Inflammatory macrophage treated with lipopolysaccharide for 1 hour (primary cell): ENCODE measurements around the gene NARF.
"Not testable (repeated sequence)": the region's sequence is repeated elsewhere in the genome, so short reads cannot be mapped to it uniquely, and the experiment has no call there.

Experiments
- DNase-seq, 2 donors: peaks; one replicate each; pipeline ENCODE4 v3.0.0-alpha.2; 2020 to 2022

Gene NARF

DNA sequence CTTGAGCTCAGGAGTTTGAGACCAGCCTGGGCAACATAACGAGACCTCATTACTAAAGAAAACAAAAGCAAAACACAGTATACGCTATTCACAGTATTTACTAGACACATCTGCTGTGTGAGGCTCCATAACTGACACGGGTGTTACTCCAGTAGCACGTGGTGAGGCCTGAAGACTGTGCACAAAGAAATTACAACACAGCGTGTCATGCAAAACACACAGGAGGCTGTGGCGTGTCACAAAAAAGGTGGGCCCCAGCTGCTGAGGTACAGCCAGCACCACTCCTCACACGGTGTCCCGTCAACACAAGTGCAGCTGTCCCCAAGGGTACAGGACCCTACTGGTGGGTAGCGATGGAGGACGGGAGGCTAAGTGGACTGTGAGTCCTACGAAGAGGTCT lies 10.7 kb upstream of the NARF start:
- DNase-seq = no peak

DNA sequence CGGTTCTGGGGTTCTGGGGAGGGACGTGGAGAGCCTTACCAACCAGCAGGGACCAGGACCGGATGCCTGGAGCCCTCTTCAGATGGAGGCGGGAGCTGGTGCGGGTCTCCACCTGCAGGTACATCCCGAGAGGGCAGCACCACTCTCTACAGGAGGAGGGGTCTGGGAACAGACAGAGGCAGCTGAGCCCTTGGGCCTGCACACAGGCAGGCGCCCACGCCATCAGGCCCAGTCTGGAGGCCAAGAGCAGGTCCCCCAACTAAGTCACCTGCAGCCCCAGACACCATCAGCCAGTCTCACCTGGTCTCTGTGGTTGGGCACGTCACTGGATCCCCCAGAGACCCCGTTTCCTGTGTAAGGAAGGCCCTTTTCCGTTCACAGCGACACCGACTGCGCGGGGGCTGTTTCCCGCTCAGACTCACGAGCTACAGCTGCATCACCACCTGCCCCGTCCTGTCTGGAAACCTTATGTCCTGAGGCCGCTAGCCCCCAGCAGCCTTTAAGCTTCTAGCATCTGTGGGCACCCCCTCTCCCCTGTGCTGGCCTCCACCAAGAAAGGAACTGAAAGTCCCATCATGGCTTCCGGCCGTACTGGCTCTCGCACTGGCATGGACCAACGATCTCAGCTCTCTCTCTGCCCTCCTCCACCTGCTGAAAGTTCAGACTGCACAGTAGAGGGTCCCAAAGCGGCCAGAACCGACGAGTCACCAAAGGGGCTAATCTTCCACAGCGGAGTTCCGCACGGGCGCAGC lies 9.2 kb upstream of the NARF start:
- DNase-seq = peak in 1 of 2 donors; percentile 36

DNA sequence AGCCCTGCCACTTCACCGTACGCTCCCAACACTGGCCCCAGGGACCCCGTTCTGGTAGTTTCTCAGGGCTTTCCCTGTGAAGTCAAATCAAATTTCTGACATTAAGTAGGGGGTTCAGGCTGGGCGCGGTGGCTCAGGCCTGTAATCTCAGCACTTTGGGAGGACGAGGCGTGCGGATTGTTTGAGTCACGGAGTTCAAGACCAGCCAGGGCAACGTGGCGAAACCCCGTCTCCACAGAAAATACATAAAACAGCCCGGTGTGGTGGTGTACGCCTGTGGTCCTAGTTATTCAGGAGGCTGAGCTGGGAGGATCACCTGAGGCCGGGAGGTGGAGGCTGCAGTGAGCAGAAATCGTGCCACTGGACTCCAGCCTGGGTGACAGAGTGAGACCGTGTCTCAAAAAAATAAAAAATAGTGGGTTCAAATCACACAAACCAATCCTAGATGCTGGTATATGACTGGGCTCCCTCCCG lies 8.6 kb upstream of the NARF start:
- peak in 1 of 2 donors; percentile 10 for DNase-seq

DNA sequence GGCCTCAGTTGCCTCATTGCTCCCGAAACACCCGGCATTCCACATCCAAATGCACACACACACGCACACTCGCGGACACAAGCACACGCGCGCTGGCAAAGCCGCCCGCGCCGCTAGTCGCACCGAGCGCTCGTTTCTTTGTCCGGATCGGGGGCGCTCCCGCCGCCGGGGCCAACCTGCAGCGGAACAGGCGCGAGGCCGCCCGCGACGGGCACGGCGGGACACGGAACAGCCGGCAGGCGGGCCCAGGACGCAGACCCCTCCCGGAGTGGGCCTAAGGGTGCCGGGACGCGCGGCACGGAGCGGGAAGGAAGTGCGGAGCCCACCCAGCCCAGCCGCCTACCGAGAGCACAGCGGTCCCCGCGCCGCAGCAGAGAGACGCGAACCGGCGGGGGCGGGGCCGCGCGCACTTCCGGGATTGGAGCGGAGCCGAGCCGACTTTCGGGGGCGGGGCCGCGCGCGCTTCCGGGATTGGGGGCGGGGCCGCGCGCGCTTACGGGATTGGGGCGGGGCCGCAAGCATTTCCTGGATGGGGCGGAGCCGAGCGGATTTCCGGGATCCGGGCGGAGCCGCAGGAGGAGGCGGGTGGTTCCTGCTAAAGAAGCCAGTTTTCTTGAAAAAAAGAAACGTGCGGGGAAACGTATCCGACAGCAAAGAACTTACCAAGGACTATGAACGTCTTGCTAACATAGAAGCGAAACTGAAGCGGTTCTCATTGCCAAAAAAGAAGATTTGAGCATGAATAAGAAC lies 8.0 kb upstream of the NARF start, which contains the start of gene CYBC1:
TSS of gene CYBC1 (minus strand) at position 396 of the 750 bp plus-strand sequence. CDS start 1,498 bp downstream, outside the sequence.
- DNase-seq = peak; percentile 89 to 98

DNA sequence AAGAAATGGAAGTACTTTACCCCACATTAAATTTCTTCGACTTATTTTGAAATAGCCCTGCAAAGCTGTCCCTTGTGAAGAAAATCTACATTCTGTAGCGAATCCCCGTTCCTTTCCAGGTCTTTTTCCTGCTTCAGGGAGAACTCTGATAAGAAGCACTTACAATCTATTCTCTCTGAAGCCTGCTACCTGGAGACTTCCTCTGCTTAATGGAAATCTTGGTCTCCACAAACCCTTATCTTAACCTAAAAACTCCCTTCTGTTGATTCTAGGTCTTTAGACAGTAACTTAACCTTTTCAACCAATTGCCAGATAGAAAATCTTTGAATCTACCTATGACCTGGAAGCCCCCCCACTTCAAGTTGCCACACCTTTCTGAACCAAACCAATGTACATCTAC lies 6.4 kb upstream of the NARF start:
- no peak for DNase-seq

DNA sequence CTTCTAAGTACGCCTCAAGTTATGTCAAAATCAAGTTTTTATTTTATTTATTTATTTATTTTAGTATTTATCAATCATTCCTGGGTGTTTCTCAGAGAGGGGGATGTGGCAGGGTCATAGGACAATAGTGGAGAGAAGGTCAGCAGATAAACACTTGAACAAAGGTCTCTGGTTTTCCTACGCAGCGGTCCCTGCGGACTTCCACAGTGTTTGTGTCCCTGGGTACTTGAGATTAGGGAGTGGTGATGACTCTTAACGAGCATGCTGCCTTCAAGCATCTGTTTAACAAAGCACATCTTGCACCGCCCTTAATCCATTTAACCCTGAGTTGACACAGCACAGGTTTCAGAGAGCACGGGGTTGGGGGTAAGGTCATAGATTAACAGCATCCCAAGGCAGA lies 5.4 kb upstream of the NARF start:
- DNase-seq = not testable (repeated sequence)

DNA sequence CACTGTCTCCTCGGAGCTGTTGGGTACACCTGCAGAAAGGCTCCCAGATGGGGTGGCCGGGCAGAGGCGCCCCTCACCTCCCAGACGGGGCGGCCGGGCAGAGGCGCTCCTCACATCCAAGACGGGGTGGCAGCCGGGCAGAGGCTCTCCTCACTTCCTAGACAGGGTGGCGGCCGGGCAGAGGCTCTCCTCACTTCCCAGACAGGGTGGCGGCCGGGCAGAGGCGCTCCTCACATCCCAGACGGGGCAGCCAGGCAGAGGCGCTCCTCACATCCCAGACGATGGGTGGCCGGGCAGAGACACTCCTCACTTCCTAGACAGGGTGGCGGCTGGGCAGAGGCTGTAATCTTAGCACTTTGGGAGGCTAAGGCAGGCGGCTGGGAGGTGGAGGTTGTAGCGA lies 4.8 kb upstream of the NARF start:
- not testable (repeated sequence) for DNase-seq

DNA sequence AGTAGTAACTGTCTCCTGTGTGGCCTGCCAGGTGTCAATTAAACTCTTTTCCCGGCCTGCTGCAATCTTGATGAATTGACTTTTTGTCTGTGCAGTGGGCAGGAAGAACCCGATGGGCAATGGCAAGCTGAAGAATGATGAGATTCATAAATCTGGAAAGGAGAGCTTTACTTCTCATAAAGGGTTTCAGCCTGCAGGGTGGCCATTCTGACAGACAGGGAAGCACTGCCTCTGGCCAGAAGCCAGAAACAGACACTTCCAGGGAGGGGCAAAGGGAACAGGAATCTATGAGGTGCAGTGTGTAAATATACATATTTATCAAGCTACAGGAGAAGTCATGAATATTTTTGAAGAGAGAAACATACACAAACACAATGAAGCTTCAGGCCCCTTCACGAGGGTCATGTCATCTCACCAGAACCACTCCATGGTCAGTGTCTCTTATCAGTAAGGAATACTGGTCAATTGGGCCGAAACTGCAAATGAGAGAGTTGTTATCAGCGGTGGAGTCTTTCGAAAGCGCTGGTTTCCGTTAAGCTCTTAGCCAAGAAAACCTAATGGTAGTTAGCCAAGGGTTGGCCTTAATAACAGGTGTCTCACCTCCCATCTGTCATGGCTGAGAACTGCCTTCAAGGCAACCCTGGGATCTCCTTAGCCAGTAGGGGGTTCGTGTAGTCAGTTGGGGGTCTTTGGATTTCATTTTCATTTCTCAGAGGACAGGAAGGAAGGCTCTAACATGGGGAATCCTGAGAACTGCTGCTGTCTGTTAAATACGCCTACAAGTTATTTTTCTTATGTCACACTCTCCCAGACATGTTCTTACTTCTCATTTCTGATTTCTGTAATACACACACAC lies 1.2 kb upstream of the NARF start:
- DNase-seq = peak; percentile 44 to 84

DNA sequence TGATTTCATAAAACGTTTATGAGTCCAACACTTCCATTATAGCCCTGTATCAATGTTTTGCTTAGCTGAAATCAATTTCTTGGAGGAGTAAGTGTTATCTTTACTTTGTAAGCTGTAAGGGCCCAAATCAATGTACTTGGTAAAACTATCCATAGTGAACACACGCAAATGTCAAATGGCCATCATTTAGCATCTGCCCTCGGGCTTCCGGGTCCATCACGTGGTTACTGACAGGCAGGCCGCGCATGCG lies 687 bp upstream of the NARF start:
- peak; percentile 88 to 91 for DNase-seq

DNA sequence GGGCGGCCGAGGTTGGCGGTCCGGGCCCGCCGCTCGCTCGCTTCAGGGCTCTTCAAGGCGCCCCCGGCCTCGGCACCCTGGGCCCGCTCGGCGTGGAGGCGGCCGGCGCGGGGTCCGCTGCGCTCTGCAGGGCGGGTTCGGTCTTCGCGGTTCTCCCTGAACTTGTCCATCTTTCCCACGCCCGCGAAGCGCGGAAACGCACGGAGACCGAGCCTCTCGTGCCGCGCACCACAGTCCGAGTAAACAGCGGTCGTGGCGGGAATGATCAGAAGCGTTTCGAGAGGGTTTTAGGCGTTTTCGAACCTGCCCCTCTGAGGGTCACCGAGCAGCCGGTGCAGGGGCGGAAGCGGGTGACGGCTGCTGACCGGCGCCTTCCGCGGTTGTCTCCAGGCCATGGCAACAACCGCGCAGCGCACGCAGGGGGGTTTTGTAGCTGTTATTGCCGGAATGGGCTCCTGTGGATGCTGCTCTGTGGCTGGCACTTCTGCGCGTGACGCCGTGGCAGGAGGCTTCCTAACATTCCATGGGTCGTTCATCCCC lies 414 bp downstream of the NARF start:
- peak in 1 of 2 donors; percentile 7 for DNase-seq

DNA sequence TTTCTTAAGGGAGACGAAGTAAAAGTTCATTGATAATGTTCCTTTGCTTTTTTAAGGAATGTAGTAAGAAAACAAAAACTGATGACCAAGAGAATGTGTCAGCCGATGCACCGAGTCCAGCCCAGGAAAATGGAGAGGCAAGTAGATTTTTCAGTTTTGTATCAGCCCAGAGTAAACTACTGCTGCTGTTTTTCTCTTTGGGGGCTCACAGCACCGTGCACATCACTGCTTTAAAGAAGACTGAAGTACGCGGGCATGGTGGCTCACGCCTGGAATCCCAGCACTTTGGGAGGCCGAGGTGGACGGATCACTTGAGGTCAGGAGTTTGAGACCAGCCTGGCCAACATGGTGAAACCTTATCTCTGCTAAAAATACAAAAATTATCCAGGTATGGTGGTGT lies 1.4 kb downstream of the NARF start:
- DNase-seq = not testable (repeated sequence)

DNA sequence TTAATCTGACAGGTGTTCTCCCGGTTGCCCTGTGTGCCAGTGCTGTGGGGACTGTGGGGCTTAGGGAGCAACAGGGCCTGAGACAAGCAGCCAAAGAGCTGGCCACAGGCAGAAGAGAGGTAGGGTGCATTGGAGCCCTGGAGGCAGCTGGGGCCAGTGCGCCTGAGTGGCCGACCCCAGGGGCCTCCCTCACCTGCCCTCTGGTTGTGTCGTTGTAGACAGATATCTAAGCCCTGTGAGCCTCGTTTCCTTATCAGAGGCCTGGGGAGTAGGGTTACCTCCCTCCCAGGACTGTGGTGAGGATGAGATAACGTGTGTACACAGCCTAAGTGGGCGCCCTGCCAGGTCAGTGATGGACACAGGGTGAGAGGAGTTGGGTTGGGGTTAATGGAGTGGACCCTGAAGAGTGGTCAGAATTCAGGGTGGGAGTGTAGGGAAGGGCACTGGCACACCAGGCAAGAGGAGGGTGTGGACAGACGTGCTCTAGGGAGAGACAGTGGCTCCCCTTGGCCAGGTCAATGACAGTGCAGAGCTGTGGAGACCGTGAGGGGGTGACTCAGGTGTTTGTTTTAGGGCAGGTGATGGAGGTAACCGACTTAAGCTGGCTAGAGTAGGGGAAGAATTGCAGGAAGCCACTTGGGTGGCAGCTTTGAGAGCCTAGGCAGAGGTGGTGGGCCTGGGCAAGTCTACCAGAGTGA lies 3.4 kb downstream of the NARF start:
- DNase-seq = no peak

DNA sequence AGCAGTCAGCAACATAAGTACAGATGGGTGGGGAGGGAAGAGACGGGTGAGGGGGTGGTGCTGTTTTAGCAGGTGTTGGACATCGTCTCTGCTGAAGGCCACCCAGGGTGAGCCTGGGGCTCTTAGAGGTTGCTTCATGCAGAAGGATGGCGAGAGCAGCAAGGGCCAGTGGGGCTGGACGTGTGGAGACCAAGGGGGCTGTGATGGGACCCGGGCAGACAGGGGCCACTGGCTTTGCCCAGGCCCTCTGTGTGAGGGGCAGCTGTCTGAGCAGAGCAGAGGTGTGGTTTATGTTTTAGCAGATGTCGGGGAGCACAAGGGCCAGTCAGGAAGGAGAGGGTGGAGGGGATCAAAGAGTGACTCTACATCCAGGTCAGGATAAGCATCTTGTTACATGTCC lies 4.8 kb downstream of the NARF start:
- no peak for DNase-seq

DNA sequence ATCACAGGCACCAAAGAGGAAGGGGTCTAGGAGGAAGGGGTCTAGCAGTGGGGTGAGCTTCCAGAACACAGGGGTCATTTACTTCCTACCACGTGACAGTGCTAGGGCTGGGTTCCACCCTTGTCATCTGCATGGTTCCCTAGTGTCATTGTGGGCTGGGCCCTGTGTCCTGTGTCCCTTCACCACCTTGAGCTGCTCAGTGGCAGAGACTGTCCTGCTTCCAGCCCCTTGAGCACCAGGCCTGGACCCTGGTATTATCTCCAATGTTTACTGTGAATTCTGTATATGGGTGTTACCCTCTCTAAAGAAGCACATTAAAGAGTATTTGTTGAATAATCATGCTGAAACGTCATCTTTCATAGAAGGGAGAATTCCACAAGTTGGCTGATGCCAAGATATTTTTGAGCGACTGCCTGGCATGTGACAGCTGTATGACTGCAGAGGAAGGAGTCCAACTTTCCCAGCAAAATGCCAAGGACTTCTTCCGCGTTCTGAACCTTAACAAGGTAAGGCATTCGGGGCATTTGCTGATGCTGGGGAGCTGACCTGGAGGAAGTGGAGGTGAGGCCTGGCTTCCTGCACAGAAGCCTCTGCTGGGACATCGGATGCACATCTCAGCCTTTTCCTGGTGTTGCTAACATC lies 5.5 kb downstream of the NARF start:
- no peak for DNase-seq

DNA sequence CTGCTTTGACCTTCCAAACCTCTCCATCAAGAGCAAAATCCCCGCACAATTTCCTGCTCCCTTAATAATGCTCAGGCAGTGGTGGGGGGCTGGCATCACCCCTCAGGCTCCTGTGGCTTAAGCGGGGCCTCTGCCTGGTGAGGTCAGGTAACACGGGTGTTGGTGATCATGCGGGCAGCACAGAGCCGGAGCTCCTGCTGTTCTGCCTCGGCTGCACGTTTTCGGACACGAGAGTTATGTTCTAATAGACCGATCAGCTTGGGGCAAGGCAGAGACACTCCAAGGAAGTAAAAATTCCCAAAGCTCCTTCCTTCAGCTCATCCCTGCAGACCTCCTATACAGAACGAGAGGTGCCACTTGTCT lies 6.0 kb downstream of the NARF start:
- no peak for DNase-seq

DNA sequence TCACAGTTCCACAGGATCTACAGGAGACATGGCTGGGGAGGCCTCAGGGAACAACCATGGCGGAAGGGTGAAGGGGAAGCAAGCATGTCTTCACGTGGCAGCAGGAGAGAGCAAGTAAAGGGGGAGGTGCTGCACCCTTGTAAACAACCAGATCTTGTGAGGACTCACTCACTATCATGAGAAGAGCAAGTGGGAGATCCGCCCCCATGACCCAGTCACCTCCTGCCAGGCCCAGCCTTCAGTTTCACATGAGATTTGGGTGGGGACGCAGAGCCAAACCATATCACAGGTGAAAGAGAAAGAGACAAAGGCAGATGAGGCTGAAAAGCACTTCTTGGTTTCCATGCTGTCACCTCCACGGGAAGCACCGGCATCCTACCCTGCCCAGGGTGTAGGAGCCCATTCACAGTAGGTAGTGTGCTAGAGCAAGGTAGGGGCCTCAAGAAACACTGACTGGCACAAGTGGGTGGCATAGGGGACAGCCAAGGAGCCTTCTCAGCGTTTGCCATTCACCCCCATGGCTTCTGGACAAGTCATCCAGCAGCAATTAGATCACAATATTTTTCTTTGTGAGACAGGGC lies 6.6 kb downstream of the NARF start:
- no peak for DNase-seq

DNA sequence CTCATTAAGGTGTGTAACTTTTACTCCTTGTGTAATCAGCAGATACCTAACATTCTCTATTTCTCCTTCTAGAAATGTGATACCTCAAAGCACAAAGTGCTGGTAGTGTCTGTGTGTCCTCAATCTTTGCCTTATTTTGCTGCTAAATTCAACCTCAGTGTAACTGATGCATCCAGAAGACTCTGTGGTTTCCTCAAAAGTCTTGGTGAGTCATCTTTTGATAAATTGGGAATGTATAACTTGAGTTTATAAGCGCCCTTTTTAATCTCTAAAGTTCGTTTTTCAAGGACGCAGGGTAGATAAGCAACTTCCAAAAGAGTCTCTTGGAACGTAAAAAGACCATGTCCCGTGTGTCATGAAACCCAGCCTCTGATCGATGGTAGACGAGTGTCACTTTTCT lies 10.2 kb downstream of the NARF start:
- DNase-seq = no peak

DNA sequence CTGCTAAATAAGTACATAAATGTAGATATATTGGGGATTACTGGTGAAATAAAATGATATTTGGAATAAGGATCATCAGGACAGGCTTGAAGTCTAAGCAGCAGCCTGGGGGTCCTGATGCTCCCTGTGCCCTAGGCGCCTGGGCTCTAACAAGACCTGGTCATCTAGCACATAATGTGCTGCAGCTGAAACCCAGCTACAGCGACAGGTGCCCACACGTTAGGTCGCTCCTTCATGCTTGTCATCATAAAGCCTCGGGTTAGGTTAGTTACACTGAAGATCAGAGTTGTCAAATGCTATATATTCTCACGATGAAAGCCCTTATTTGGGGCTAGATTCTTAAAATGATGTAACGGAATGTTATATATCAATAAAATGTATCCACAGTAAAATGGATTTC lies 11.5 kb downstream of the NARF start:
- DNase-seq = no peak

DNA sequence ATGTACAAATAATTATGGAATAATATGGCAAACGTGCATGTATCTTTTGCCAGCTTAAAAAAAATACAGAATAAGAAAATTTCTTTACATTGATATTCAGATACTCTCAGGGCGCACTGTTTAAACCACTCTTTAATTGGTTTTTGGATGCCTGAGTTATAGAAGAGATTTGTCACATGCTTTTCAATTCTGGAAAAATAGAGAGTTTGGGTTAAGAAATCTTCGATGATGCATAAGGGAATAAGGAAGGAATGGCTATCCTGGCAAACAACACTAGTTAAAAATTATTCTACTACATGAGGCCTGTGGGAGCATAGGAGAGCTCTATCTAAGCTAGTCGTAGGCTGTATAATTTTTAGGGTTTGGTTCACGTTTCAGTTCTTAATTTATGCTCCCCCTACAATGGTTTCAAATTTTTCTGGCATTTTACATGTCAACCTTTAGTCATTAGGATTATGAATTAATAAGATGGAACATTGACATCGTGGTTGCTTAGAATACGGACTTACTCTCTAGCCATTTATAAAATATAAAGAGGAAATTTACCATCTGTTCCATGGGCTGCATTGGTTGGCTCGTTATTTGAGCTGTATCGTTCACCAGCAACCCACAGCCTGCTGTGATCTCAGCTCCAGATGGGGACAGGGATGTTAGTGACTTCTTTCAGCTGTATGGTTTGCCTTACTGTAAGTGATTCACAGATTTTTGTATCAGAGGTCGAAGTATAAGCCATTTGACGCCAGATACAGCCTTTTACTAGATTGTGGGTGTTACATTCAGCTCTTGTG lies 15.9 kb downstream of the NARF start:
- no peak for DNase-seq

DNA sequence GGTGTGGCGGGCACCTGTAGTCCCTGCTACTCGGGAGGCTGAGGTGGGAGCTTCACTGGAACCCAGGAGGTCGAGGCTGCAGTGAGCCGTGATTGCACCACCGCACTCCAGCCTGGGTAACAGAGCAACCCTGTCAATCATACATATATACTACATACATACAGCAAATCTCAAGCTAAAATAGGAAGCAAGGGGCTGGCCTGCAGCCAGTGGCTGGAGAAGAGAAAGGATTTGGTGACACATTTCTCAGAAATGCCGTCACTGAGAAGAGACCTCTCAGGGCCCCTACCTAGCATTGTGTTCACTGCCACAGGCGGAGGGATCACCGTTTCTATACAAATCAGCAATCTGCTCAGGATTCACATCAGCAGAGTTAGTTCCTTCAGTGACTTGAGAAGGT lies 16.9 kb downstream of the NARF start:
- no peak for DNase-seq

DNA sequence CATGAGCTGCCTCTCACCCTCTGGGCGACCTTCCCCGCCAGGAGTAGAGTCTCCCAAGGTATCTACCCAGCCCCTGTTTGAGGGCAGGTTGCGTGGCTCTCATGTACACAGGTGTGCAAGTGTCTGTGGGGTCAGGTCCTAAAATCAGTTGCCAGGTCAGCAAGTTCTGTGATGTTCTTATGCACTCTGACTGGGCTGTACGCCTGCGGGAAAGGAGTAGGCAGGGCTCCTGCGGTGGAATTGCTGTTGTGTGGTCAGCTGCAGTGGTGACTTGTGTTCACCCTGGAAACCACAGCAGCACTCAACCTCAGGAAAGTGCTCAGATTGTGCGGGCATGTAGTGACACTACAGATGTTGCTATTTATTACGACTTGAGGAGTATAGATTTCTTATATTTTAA lies 19.4 kb downstream of the NARF start:
- DNase-seq = no peak
